Spinal cord (tissue), 4 donors: ENCODE data around the gene ZNF547. TPM values are rescaled to one million over a fixed set of nuclear protein-coding genes. Genes with fewer than 3 reads are reported as not detected.

Source experiments
- polyA plus RNA-seq, 2 donors: library from polyadenylated mRNA; unstranded; fragments of 120-200 nt; gene quantifications; one replicate each; pipeline ENCODE4 v1.2.1, GENCODE V29; 2013; ENCODE audit not compliant: insufficient read length in 2 of 2
- total RNA-seq, 2 donors: library from RNA; depleted of rRNA in 1 of 2; stranded (reverse); fragments of 120-200 nt in 1 of 2; fragments of >200 nt in 1 of 2; gene quantifications; one replicate each; pipeline versions ENCODE4 v1.2.3 to v1.2.4, GENCODE V29; 2013 to 2014

ZNF547 gene
- total and polyA plus RNA-seq, 4 donors, result 5.6 to 9.3 (median 8.0) TPM

Other genes with a start within 250 kb of the ZNF547 start
- under 1 TPM; 0.06 to 0.10 TPM for gene USP29, start 243.6 kb upstream of the ZNF547 start, total RNA-seq
- gene USP29, start 243.6 kb upstream of the ZNF547 start, polyA plus RNA-seq, result under 1 TPM; 0.14 to 0.63 TPM
- not detected for gene ZIM3, start 218.3 kb upstream of the ZNF547 start, total RNA-seq
- gene ZIM3, start 218.3 kb upstream of the ZNF547 start, polyA plus RNA-seq, result under 1 TPM in 1 of 2 donors, not detected in 1; 0.06 TPM
- not detected for gene DUXA, start 196.1 kb upstream of the ZNF547 start, total RNA-seq
- not detected for gene DUXA, start 196.1 kb upstream of the ZNF547 start, polyA plus RNA-seq
- gene ZNF264, start 172.1 kb upstream of the ZNF547 start, total RNA-seq, result 10 to 100 TPM; 25.8 to 53.1 TPM
- 10 to 100 TPM; 11.7 to 19.1 TPM for gene ZNF264, start 172.1 kb upstream of the ZNF547 start, polyA plus RNA-seq
- gene AURKC, start 132.5 kb upstream of the ZNF547 start, total RNA-seq, result 1 to 10 TPM; 1.5 TPM
- gene AURKC, start 132.5 kb upstream of the ZNF547 start, polyA plus RNA-seq, result 1 to 10 TPM; 1.8 to 4.0 TPM
- gene ZNF805, start 122.9 kb upstream of the ZNF547 start, total RNA-seq, result 10 to 100 TPM; 29.3 to 32.8 TPM
- 1 to 10 TPM; 3.6 to 3.9 TPM for gene ZNF805, start 122.9 kb upstream of the ZNF547 start, polyA plus RNA-seq
- gene ZNF460, start 83.1 kb upstream of the ZNF547 start, total RNA-seq, result 100 to 1,000 TPM in 1 of 2 donors, 10 to 100 TPM in 1; 80.1 to 135 TPM
- gene ZNF460, start 83.1 kb upstream of the ZNF547 start, polyA plus RNA-seq, result 1 to 10 TPM; 2.8 to 4.3 TPM
- 10 to 100 TPM; 18.7 to 23.3 TPM for gene ZNF543, start 43.1 kb upstream of the ZNF547 start, total RNA-seq
- gene ZNF543, start 43.1 kb upstream of the ZNF547 start, polyA plus RNA-seq, result 1 to 10 TPM; 5.0 to 6.8 TPM
- 10 to 100 TPM; 13.5 to 18.6 TPM for gene ZNF304, start 12.3 kb upstream of the ZNF547 start, total RNA-seq
- 10 to 100 TPM; 12.8 to 14.1 TPM for gene ZNF304, start 12.3 kb upstream of the ZNF547 start, polyA plus RNA-seq
- gene TRAPPC2B, start within 50 bp of the ZNF547 start, total RNA-seq, result 10 to 100 TPM; 16.4 to 20.0 TPM
- 10 to 100 TPM; 13.7 to 14.7 TPM for gene TRAPPC2B, start within 50 bp of the ZNF547 start, polyA plus RNA-seq
- 10 to 100 TPM; 33.6 to 34.2 TPM for gene ZNF548, start 26.3 kb downstream of the ZNF547 start, total RNA-seq
- gene ZNF548, start 26.3 kb downstream of the ZNF547 start, polyA plus RNA-seq, result 10 to 100 TPM; 21.1 to 24.4 TPM
- 10 to 100 TPM; 20.9 to 24.7 TPM for gene ZNF17, start 47.6 kb downstream of the ZNF547 start, total RNA-seq
- gene ZNF17, start 47.6 kb downstream of the ZNF547 start, polyA plus RNA-seq, result 10 to 100 TPM in 1 of 2 donors, 1 to 10 TPM in 1; 9.1 to 15.2 TPM
- gene ZNF749, start 71.8 kb downstream of the ZNF547 start, total RNA-seq, result 10 to 100 TPM; 14.7 to 18.7 TPM
- 10 to 100 TPM; 12.4 to 13.6 TPM for gene ZNF749, start 71.8 kb downstream of the ZNF547 start, polyA plus RNA-seq
- 1 to 10 TPM; 3.5 TPM for gene VN1R1, start 93.6 kb downstream of the ZNF547 start, total RNA-seq
- gene VN1R1, start 93.6 kb downstream of the ZNF547 start, polyA plus RNA-seq, result 1 to 10 TPM; 6.2 to 9.5 TPM
- 10 to 100 TPM; 40.4 to 46.7 TPM for gene ZNF772, start 114.0 kb downstream of the ZNF547 start, total RNA-seq
- gene ZNF772, start 114.0 kb downstream of the ZNF547 start, polyA plus RNA-seq, result 10 to 100 TPM; 19.6 to 22.5 TPM
- 10 to 100 TPM; 15.6 to 23.3 TPM for gene ZNF419, start 124.2 kb downstream of the ZNF547 start, total RNA-seq
- gene ZNF419, start 124.2 kb downstream of the ZNF547 start, polyA plus RNA-seq, result 10 to 100 TPM; 17.3 to 23.2 TPM
- 10 to 100 TPM; 19.8 to 21.2 TPM for gene ZNF773, start 136.4 kb downstream of the ZNF547 start, total RNA-seq
- gene ZNF773, start 136.4 kb downstream of the ZNF547 start, polyA plus RNA-seq, result 10 to 100 TPM; 14.6 to 16.0 TPM
- 10 to 100 TPM; 13.9 to 14.5 TPM for gene ZNF549, start 163.8 kb downstream of the ZNF547 start, total RNA-seq
- 10 to 100 TPM; 12.6 to 17.2 TPM for gene ZNF549, start 163.8 kb downstream of the ZNF547 start, polyA plus RNA-seq
- gene ZNF550, start 196.3 kb downstream of the ZNF547 start, total RNA-seq, result 10 to 100 TPM; 11.1 to 16.8 TPM
- gene ZNF550, start 196.3 kb downstream of the ZNF547 start, polyA plus RNA-seq, result 10 to 100 TPM; 10.8 to 15.7 TPM
- 10 to 100 TPM in 1 of 2 donors, 1 to 10 TPM in 1; 7.3 to 10.9 TPM for gene ZNF416, start 215.4 kb downstream of the ZNF547 start, total RNA-seq
- gene ZNF416, start 215.4 kb downstream of the ZNF547 start, polyA plus RNA-seq, result 1 to 10 TPM; 6.2 to 7.5 TPM
- 10 to 100 TPM; 17.4 to 19.2 TPM for gene ZIK1, start 220.6 kb downstream of the ZNF547 start, total RNA-seq
- 10 to 100 TPM; 11.6 to 14.2 TPM for gene ZIK1, start 220.6 kb downstream of the ZNF547 start, polyA plus RNA-seq
- 1 to 10 TPM; 5.2 to 7.9 TPM for gene ZNF530, start 236.3 kb downstream of the ZNF547 start, total RNA-seq
- gene ZNF530, start 236.3 kb downstream of the ZNF547 start, polyA plus RNA-seq, result 1 to 10 TPM; 5.7 to 7.1 TPM